CD1c-positive myeloid dendritic cell (primary cell): ENCODE measurements around the gene CFHR5.
"Not testable (repeated sequence)": the region's sequence is repeated elsewhere in the genome, so short reads cannot be mapped to it uniquely, and the experiment has no call there.

ENCODE experiments used
- DNase-seq: peaks from one replicate; pipeline ENCODE4 v3.0.0-alpha.2; 2016; ENCODE audit errors: extremely low spot score

Gene CFHR5

DNA sequence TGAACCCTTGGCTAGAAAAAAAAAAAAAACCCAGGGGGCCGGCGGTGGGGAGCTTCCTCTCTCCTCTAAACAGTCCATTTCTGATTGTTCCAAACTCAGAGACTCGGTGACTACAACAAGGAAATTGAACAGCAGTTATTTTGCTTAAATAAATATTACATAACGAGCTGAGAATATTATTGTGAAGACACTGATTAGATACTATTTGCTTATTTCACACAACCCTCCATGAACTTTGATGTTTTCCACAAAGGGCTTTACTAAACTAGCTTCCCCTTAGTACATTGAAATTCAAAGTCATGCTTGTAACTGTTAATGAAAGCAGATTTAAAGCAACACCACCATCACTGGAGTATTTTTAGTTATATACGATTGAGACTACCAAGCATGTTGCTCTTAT, at the start of gene CFHR5:
Gene CFHR5 (plus strand): TSS at position 279 of the 400 bp plus-strand sequence. CDS start 109 bp downstream, at position 388.
- no peak for DNase-seq

- DNase-seq, result not testable (repeated sequence)
Measured at GRCh38 chr1:196932853-196933252, 44.5 kb upstream of the CFHR5 start.

DNA sequence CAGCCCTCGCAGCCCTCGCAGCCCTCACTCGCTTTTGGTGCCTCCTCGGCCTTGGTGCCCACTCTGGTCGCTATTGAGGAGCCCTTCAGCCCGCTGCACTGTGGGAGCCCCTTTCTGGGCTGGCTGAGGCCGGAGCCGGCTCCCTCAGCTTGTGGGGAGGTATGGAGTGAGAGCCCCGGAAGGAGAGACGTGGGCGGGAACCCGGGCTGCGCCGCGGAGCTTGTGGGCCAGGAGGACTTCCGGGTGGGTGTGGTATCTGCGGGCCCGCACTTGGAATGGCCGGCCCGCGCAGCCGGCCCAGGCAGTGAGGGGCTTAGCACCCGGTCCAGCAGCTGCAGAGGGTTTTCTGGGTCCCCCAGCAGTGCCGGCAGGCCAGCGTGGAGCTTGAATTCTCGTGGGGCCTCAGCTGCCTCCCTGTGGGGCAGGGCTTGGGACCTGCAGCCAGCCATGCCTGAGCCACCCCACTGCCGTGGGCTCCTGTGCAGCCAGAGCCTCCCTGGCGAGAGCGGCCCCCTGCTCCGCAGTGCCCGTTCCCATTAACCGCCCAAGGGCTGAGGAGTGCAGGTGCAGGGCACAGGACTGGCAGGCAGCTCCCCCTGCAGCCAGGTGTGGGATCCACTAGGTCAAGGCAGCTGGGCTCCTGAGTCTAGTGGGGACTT, 43.7 kb upstream of the CFHR5 start:
- DNase-seq, result no peak

DNA sequence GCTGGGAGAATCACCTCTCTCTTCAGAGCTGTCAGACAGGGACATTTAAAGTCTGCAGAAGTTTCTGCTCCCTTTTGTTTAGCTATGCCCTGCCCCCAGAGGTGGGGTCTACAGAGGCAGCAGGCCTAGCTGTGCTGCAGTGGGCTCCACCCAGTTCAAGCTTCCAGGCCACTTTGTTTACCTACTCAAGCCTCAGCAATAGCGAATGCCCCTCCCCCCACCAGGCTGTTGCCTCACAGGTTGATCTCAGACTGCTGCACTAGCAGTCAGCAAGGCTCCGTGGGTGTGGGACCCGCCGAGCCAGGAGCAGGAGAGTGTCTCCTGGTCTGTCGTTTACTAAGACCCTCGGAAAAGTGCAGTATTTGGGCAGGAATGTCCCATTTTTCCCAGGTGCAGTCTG, 35.9 kb upstream of the CFHR5 start:
- DNase-seq, result not testable (repeated sequence)

- not testable (repeated sequence) for DNase-seq
Measured at GRCh38 chr1:196943568-196943967, 33.8 kb upstream of the CFHR5 start, which contains the start of gene CFHR2. CFHR2 (plus strand) TSS chr1:196943738; CDS start chr1:196943881, 143 bp downstream.

GRCh38 chr1:196951711-196952394, 25.5 kb upstream of the CFHR5 start:
- no peak for DNase-seq

DNA sequence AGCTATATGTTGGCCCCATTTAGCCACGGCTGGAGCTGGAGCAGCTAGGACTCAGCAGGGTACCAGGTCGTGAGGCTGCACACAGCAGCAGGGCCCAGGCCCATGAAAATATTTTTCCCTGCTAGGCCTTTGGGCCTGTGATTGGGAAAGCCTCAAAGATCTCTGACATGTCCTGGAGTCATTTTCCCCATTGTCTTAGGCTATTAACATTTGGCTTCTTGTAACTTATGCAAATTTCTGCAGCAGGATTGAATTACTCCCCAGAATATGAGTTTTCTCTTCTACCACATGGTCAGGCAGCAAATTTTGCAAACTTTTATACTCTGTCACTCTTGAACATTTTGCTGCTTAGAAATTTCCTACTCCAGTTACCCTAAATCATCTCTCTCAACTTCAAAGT, 22.6 kb upstream of the CFHR5 start:
- DNase-seq, result no peak

DNA sequence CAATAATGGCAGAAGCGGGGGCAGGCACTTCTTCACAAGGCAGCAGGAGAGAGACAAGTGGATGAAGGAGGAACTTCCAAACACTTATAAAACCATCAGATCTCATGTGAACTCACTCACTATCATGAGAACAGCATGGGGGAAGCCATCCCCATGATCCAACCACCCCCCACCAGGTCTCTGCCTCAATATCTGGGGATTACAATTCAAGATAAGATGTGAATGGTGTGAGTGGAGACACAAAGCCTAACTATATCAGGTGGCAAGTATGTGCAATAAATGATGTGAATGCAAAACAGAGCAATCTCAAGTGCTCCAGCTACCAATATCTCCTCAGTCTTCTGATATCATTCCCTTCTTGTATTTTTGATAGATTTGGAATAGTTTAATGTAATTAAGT, 21.4 kb upstream of the CFHR5 start:
- DNase-seq, result no peak

DNA sequence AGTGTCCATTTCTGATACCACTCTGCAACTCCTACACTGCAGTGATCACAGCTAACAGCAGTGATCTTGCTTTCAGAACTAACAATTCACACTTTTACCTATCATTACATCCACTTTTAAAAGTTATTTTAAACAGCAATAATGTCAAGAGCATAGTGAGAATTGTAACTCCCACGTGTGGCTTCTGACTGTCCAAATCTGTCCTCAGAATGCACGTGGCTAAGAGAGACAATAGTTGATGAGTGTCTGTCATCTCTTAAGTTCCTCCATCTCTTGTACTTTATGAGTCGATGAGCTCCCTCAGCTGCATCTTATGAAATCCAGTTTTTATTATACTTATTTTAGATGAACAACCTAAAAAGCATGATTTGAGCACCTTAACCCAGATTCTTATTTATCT, 16.5 kb upstream of the CFHR5 start:
- no peak for DNase-seq

GRCh38 chr1:196970182-196970581, 7.2 kb upstream of the CFHR5 start:
- DNase-seq, result no peak

DNA sequence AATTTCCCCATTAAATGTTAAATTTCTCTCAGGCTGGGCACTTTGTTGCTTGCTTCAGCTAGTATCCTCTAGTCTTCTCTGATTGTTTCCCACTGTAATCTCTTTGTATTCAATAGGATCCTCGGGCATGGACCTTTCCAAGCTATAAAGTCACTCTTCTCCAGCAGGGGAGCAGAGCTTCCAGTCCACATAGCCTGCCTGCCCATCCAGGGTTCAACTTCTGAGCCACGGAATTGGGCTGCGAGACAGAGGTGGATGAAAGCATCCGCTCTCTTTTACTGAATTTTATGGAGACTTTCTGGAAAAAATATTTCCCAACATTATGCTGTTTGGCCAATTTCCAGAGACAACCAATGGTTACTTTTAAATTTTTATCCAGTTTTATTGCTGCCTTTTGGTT, 1.1 kb upstream of the CFHR5 start:
- DNase-seq, result no peak

DNA sequence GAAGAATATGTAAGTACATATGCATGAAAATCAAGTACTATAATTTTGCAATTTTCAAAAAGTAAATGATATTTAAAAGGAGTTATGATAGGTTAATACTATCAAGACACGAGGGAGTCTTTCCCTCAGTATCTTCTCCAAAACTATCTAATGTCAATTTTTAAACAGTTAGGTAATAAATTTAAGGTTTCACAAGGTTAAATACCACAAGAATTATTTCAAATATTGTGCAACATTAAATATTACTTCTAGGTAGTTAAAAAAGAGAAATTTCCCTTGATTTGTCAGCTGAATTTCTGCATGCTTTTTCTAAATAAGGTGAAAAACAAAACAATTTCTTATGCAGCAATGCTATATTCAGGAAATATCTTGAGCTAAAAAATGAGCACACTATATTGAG, 3.5 kb downstream of the CFHR5 start:
- DNase-seq, result no peak

DNA sequence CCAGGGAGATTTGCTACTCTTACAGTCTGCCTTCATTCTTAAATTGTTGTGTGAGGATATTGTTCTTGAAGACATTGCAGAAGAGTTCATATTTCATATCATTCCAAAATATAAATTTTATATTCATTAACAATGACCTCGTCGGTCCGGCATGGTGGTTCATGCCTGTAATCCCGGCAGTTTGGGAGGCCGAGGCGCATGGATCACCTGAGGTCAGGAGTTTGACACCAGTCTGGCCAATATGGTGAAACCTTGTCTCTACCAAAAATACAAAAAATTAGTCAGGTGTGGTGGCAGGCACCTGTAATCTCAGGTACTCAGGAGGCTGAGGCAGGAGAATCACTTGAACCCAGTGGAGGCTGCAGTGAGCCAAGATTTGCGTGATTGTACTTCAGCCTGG, 4.9 kb downstream of the CFHR5 start:
- DNase-seq, result not testable (repeated sequence)

GRCh38 chr1:196991919-196992651, 14.7 kb downstream of the CFHR5 start:
- DNase-seq, result not testable (repeated sequence)

DNA sequence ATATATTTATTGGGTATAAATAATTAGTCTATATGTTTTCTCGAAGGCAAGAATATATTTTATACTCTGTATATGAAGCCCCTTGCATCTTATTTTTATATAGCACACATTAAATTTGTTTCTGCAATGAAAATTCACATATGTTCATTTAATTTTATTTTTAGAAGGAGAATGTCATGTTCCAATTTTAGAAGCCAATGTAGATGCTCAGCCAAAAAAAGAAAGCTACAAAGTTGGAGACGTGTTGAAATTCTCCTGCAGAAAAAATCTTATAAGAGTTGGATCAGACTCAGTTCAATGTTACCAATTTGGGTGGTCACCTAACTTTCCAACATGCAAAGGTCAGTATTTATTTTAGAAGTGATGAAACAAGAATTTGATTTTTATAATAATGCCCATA, 16.6 kb downstream of the CFHR5 start:
- no peak for DNase-seq

DNA sequence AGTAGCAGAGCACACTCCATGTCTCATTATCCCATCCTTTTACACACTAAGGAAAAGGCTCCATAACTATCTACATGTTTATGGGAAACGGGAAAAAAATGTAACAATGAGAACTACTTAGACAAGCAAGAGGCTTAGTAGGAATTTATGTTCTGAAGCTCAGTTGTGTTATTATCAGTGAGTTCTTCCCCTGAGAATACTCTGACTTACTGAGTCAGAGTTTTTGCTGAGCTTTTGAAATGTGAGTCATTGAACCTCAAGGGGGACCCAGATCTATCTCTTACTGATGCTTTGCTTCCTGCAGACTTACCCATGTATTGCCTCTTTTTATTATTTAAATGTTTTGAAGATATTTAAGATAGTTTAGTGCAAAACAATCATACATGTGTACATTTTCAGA, 20.1 kb downstream of the CFHR5 start:
- no peak for DNase-seq

DNA sequence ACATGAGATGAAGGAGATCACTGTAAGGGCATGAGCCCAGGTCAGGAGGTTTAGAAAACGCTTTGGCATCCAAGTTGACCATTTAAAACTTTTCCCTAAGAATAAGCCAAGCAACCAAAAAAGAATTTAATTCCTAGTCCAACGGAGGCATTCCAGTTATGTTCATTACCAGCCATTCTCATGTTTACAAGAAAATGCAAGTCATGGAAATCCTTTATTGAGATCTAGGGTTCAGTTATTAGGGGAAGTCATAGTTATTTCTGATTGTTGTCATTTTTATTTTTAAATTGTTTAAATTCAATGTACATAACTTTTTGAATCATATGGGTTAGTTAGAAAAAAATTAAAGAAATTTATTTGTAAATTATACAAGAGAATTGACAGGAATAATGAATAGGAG, 24.5 kb downstream of the CFHR5 start:
- no peak for DNase-seq

DNA sequence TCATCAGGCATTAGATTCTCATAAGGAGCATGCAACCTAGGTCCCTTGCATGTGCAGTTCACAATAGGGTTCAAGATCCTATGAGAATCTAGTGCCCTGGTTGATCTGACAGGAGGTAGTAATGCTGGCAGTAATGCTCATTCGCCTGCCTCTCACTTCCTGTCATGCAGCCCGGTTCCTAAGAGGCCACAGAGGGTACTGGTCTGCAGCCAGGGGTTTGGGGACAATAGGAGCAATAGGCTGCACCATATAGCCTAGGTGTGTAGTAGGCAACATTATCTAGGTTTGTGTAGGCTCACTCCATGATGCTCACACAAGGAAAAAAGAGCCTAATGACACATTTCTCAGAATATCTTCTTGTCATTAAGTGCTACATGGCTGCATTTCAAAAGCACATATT, 25.8 kb downstream of the CFHR5 start:
- no peak for DNase-seq

- no peak for DNase-seq
Measured at GRCh38 chr1:197008861-197009260, 31.5 kb downstream of the CFHR5 start.

- DNase-seq, result no peak
Measured at GRCh38 chr1:197011614-197012013, 34.3 kb downstream of the CFHR5 start.

DNA sequence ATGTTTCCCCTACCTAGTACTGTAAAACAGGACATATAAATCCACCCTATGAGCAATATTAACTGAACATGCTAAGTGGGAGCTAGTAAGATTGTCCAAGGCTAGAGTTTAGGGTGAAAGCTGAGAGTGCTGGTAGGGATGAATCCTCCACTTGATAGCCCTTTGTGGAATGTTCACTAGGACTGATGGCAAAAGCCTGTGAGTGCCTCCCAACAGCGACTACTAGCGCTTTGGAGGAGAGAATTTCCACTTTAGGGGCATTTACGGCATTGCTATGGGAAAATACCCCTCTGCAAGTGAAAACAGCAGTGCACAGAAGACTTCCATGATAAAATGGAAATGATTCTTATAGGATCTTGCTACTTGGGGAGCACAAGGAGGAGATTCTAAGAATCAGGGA, 35.9 kb downstream of the CFHR5 start:
- DNase-seq, result no peak

DNA sequence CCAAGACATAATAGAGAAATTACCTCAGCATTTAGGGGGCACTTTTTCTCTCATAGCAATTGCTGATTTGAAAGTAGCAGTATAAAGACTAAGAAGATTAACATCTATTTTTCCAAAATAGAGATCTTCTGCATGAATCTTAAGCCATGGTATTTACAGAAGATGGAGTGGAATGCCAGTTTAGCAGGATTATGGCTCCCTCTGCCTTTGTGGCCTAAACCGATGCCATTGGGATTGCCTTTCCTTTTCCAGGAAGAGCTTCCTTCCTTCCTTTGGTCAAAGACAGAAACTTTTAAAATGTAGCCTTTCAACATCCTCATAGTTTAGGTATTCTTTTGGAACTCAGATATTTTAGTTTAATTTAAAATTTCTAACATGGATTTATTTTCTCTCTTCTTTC, 39.4 kb downstream of the CFHR5 start:
- DNase-seq, result no peak
